Glomerular endothelial cell (primary cell): Measurements from ENCODE around the gene OGG1. TPM values are rescaled to one million over a fixed set of nuclear protein-coding genes. Genes with fewer than 3 reads are reported as not detected.

Experiments used
- DNase-seq: peaks from one replicate; pipeline ENCODE4 v3.0.0-alpha.2; 2011; ENCODE audit warnings: low read depth, low spot score; ENCODE audit errors: extremely low read depth
- total RNA-seq: library from RNA; depleted of rRNA; stranded (reverse); fragments of >200 nt; gene quantifications from 2 replicates; pipeline ENCODE4 v1.2.3, GENCODE V29; 2015

Gene OGG1
- total RNA-seq, 1 donor from 2014 or later = 16.7 TPM

GRCh38 chr3:9781978-9782603 lies 32.3 kb downstream of the OGG1 start:
- DNase-seq = no peak

GRCh38 chr3:9782770-9783169 lies 33.0 kb downstream of the OGG1 start:
- no peak for DNase-seq

- no peak for DNase-seq
Observed at GRCh38 chr3:9783954-9784353, 34.2 kb downstream of the OGG1 start.

GRCh38 chr3:9784965-9785364 lies 35.2 kb downstream of the OGG1 start:
- no peak for DNase-seq

GRCh38 chr3:9785602-9786001 lies 35.9 kb downstream of the OGG1 start:
- DNase-seq = no peak

- DNase-seq = no peak
Observed at GRCh38 chr3:9786209-9786739, 36.5 kb downstream of the OGG1 start.

GRCh38 chr3:9786825-9787669 lies 37.3 kb downstream of the OGG1 start:
- DNase-seq = no peak

- DNase-seq = no peak
Observed at GRCh38 chr3:9787714-9788113, 38.0 kb downstream of the OGG1 start.

GRCh38 chr3:9791127-9791526 lies 41.4 kb downstream of the OGG1 start:
- DNase-seq = no peak

- no peak for DNase-seq
Observed at GRCh38 chr3:9791790-9792404, 42.1 kb downstream of the OGG1 start.

- peak; percentile 96 for DNase-seq
Observed at GRCh38 chr3:9792405-9793160, 42.8 kb downstream of the OGG1 start, which contains the start of the genes ARPC4 and TADA3. ARPC4 (plus strand) TSS chr3:9793082; CDS start chr3:9793122, 40 bp downstream. TADA3 (minus strand) TSS chr3:9792473; CDS start chr3:9791466, 1,007 bp downstream.

- no peak for DNase-seq
Observed at GRCh38 chr3:9793161-9793781, 43.5 kb downstream of the OGG1 start.

GRCh38 chr3:9794400-9794799 lies 44.6 kb downstream of the OGG1 start:
- DNase-seq = no peak

- no peak for DNase-seq
Observed at GRCh38 chr3:9795207-9795606, 45.5 kb downstream of the OGG1 start.

- no peak for DNase-seq
Observed at GRCh38 chr3:9797196-9797945, 47.6 kb downstream of the OGG1 start.

- no peak for DNase-seq
Observed at GRCh38 chr3:9800529-9800928, 50.8 kb downstream of the OGG1 start.

- DNase-seq = no peak
Observed at GRCh38 chr3:9803494-9803893, 53.7 kb downstream of the OGG1 start.

- DNase-seq = no peak
Observed at GRCh38 chr3:9804996-9805395, 55.2 kb downstream of the OGG1 start.

GRCh38 chr3:9806137-9806536 lies 56.4 kb downstream of the OGG1 start:
- no peak for DNase-seq
